K562 (cell line): ENCODE measurements around the gene SPNS1. TPM values are rescaled to one million over a fixed set of nuclear protein-coding genes. Genes with fewer than 3 reads are reported as not detected.

Source experiments
- CTCFL ChIP-seq: IDR thresholded peaks from 2 replicates; pipeline ENCODE4 v1.6.1; 2011; ENCODE audit warnings: borderline replicate concordance, low read depth, mild to moderate bottlenecking, moderate library complexity, low read length; ENCODE audit not compliant: insufficient read depth, poor library complexity, severe bottlenecking
- THRB ChIP-seq: fragments of 450-650 bp; formaldehyde crosslinking; conservative IDR thresholded peaks from 2 replicates; pipeline ENCODE4 v1.4.0; 2022; ENCODE audit warnings: mild to moderate bottlenecking, missing genetic modification characterization
- ZBTB11 ChIP-seq, 3 experiments: fragments of 200-800 bp in 1 of 3; fragments of 250-450 bp in 1 of 3; fragments of 450-650 bp in 1 of 3; sonication (Bioruptor Pico) in 1 of 3; sonication (Bioruptor generic) in 1 of 3; formaldehyde crosslinking in 1 of 3; IDR thresholded peaks; 2 replicates each; pipeline versions ENCODE4 v1.6.1 to v1.8.0; 2016 to 2022; ENCODE audit warnings: mild to moderate bottlenecking in 2 of 3, missing genetic modification characterization in 2 of 3, missing compliant biosample characterization in 1 of 3, moderate library complexity in 1 of 3
- ZFP91 ChIP-seq: sonication (generic); formaldehyde crosslinking; IDR thresholded peaks from 2 replicates; pipeline ENCODE4 v1.8.0; 2022; ENCODE audit warnings: mild to moderate bottlenecking, missing genetic modification reagents
- polyA plus RNA-seq, 8 experiments: library from polyadenylated mRNA; depleted of rRNA in 4 of 8; stranded (reverse) in 5 of 8; unstranded in 3 of 8; fragments of >200 nt; fragmentation: Nextera tagmentation in 2 of 8; fragmentation: Illumina TruSeq in 1 of 8; extraction: Ambion mirVana in 2 of 8; extraction: Trizol in 1 of 8; gene quantifications; 2 replicates each; pipeline versions ENCODE4 v1.2.1 to v1.2.3, GENCODE V29; 2011 to 2014; ENCODE audit warnings: inconsistent platforms in 1 of 8, missing spikeins in 1 of 8
- total RNA-seq, 7 experiments: library from RNA; depleted of rRNA in 6 of 7; stranded (reverse); fragments of >200 nt in 6 of 7; fragmentation: Illumina TruSeq in 2 of 7; extraction: Trizol in 2 of 7; gene quantifications; 2 replicates each; pipeline versions ENCODE4 v1.2.1 to v1.2.3, GENCODE V29; 2011 to 2021; ENCODE audit warnings: low replicate concordance in 1 of 7
- TF ChIP-seq, protein P1 (sequence below), 2 experiments: fragments of 450-650 bp; IDR thresholded peaks; 2 replicates each; pipeline ENCODE4 v1.6.1; 2016; ENCODE audit warnings: mild to moderate bottlenecking in 2 of 2, borderline replicate concordance in 1 of 2, low read depth in 1 of 2, moderate library complexity in 1 of 2

The SPNS1 gene
- total and polyA plus RNA-seq, 9 of the 15 experiments (the other 6 are each of a cell fraction or from before 2014, with no cell fraction given), result 0.58 to 64.9 (median 13.7) TPM

GRCh38 chr16:28974437-28975157 is at the start of gene SPNS1 (continued):
- TF ChIP-seq ZBTB11 (CRISPR knock-in tag; IDR thresholded peaks at IDR 0.05) (peak in 1 of 3 experiments; percentile 83; a peak in 2 of 6 replicates), THRB (CRISPR knock-in tag) (0 out of 2 replicates have a peak, but pooled peaks have one; percentile 41), ZFP91 (CRISPR knock-in tag) (no peak), CTCFL (no peak)
- TF ChIP-seq, protein P1, sequence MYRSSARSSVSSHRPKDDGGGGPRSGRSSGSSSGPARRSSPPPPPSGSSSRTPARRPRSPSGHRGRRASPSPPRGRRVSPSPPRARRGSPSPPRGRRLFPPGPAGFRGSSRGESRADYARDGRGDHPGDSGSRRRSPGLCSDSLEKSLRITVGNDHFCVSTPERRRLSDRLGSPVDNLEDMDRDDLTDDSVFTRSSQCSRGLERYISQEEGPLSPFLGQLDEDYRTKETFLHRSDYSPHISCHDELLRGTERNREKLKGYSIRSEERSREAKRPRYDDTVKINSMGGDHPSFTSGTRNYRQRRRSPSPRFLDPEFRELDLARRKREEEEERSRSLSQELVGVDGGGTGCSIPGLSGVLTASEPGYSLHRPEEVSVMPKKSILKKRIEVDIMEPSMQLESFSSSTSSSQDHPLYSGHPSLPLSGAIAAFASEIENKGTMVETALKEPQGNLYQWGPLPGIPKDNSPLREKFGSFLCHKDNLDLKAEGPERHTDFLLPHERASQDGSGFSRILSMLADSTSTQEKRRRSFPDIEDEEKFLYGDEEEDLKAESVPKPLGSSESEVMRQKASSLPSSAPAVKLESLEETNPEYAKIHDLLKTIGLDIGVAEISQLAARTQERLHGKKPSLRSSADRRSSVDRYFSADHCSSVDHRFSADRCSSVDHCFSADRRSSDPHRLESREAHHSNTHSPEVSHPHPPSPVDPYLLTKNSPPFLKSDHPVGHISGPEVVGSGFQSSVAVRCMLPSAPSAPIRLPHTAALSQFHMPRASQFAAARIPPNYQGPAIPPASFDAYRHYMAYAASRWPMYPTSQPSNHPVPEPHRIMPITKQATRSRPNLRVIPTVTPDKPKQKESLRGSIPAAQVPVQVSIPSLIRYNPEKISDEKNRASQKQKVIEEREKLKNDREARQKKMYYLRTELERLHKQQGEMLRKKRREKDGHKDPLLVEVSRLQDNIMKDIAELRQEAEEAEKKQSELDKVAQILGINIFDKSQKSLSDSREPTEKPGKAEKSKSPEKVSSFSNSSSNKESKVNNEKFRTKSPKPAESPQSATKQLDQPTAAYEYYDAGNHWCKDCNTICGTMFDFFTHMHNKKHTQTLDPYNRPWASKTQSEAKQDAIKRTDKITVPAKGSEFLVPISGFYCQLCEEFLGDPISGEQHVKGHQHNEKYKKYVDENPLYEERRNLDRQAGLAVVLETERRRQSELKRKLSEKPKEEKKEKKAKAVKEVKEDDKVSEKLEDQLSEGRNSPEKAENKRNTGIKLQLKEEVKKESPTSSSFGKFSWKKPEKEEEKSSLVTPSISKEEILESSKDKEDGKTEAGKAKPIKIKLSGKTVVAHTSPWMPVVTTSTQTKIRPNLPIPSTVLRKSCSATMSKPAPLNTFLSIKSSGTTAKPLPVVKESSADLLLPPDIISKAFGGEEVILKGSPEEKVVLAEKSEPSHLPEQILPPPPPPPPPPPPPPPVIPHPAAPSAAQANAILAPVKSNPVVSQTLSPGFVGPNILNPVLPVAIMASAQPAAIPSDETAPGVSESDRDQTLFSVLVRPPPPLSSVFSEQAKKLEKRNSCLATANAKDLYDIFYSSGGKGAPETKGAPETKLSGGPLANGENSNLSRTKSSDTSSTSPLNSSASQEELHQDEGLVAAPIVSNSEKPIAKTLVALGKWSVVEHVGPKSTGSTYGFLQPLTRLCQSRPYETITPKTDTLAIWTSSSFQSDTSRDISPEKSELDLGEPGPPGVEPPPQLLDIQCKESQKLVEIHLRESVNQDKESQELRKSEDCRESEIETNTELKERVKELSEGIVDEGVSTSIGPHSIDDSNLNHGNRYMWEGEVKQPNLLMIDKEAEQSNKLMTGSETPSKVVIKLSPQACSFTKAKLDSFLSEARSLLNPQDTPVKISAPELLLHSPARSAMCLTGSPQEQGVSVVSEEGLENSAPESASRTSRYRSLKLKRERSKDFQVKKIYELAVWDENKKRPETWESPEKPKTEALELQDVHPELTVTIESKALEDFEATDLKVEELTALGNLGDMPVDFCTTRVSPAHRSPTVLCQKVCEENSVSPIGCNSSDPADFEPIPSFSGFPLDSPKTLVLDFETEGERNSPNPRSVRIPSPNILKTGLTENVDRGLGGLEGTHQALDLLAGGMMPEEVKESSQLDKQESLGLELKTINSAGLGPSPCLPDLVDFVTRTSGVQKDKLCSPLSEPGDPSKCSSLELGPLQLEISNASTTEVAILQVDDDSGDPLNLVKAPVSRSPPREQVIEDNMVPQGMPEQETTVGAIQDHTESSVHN (IDR thresholded peaks at IDR 0.05; ENCODE audit: borderline replicate concordance in 1 of 2, low read depth in 1 of 2), result peak in 1 of 2 experiments; percentile 54; a peak in 1 of 4 replicates
